Gastroesophageal sphincter (tissue), 4 donors: ENCODE measurements around the gene APP. TPM values are rescaled to one million over a fixed set of nuclear protein-coding genes. Genes with fewer than 3 reads are reported as not detected.

Experiments used
- ATAC-seq: fragments of 150-250 bp; one replicate; pipeline ENCODE4 v1.9.1; 2016; ENCODE audit warnings: mild to moderate bottlenecking, moderate library complexity
- H3K27ac ChIP-seq, 4 donors: fragments of 200-600 bp; sonication (generic) in 3 of 4; 1 replicate in 3 of 4; 2 replicates in 1 of 4; pipeline ENCODE4 v1.5.1; 2016 to 2019
- H3K27me3 ChIP-seq: fragments of 200-600 bp; sonication (generic); one replicate; pipeline ENCODE4 v1.5.1; 2019
- H3K36me3 ChIP-seq, 2 donors: fragments of 200-600 bp; sonication (generic); one replicate each; pipeline ENCODE4 v1.5.1; 2019; ENCODE audit warnings: control low read depth in 1 of 2
- H3K4me1 ChIP-seq, 3 donors: fragments of 200-600 bp; sonication (generic); 1 replicate in 2 of 3; 2 replicates in 1 of 3; pipeline ENCODE4 v1.5.1; 2016 to 2019; ENCODE audit warnings: control low read depth in 2 of 3
- H3K4me3 ChIP-seq, 2 donors: fragments of 200-600 bp; sonication (generic); one replicate each; pipeline ENCODE4 v1.5.1; 2019; ENCODE audit warnings: mild to moderate bottlenecking in 1 of 2, moderate library complexity in 1 of 2
- H3K9me3 ChIP-seq, 3 donors: fragments of 200-600 bp; sonication (generic); one replicate each; pipeline ENCODE4 v1.5.1; 2017 to 2019; ENCODE audit warnings: control low read depth in 2 of 3
- EP300 ChIP-seq: sonication (generic); formaldehyde crosslinking; IDR thresholded peaks from one replicate; pipeline ENCODE4 v1.6.1; 2017; ENCODE audit warnings: antibody characterized with exemption, mild to moderate bottlenecking
- POLR2A ChIP-seq, 2 donors: fragments of 450-650 bp; IDR thresholded peaks; one replicate each; pipeline ENCODE4 v1.6.1; 2017; ENCODE audit warnings: antibody characterized with exemption in 2 of 2, mild to moderate bottlenecking in 2 of 2, moderate library complexity in 1 of 2
- POLR2AphosphoS5 ChIP-seq: sonication (generic); formaldehyde crosslinking; IDR thresholded peaks from one replicate; pipeline ENCODE4 v1.6.1; 2017; ENCODE audit warnings: antibody characterized with exemption
- WGBS, 2 donors: methylation state at CpG; one replicate each; pipeline ENCODE4 v1.1.5; 2018; ENCODE audit warnings: low coverage in 1 of 2; 5-methylcytosine and 5-hydroxymethylcytosine counted together
- total RNA-seq, 4 donors: library from RNA; depleted of rRNA; stranded (reverse); fragments of >200 nt; gene quantifications; one replicate each; pipeline ENCODE4 v1.1.0, GENCODE V29; 2016
- TF ChIP-seq, protein P1 (sequence below), 4 experiments: fragments of 200-600 bp in 2 of 4; fragments of 450-650 bp in 2 of 4; sonication (generic) in 1 of 4; IDR thresholded peaks; one replicate each; pipeline ENCODE4 v1.5.1; 2017 to 2019; ENCODE audit warnings: antibody characterized with exemption in 4 of 4, mild to moderate bottlenecking in 2 of 4, moderate library complexity in 2 of 4

Gene APP
- total RNA-seq, 4 donors from 2014 or later, result 282 to 724 (median 545) TPM

DNA sequence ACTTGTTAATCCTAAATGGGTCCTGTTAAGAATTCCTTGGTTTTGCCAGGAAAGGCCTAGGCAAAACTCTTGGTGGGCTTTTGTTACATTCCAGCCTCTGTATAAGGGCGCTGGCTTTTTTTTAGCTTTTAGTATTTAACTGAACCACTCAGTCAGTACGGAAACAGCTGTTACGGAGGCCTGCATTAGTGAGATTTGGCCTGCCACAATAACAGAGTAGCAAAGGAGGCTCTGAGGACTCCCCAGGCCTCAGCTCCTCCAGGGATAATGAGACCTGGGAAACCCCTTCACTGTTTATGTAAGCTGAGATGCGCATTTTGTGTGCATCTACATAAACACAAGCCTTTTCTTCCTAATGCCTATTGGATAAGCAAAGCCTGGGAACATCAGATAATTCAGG lies 210.2 kb downstream of the APP start:
- 50 to 88% methylated on average over 1 to 4 of the region's 4 CpGs for WGBS, 2 donors
- TF ChIP-seq EP300 (no peak), POLR2AphosphoS5 (no peak), POLR2A (IDR thresholded peaks at IDR 0.05) (no peak)
- TF ChIP-seq, protein P1, sequence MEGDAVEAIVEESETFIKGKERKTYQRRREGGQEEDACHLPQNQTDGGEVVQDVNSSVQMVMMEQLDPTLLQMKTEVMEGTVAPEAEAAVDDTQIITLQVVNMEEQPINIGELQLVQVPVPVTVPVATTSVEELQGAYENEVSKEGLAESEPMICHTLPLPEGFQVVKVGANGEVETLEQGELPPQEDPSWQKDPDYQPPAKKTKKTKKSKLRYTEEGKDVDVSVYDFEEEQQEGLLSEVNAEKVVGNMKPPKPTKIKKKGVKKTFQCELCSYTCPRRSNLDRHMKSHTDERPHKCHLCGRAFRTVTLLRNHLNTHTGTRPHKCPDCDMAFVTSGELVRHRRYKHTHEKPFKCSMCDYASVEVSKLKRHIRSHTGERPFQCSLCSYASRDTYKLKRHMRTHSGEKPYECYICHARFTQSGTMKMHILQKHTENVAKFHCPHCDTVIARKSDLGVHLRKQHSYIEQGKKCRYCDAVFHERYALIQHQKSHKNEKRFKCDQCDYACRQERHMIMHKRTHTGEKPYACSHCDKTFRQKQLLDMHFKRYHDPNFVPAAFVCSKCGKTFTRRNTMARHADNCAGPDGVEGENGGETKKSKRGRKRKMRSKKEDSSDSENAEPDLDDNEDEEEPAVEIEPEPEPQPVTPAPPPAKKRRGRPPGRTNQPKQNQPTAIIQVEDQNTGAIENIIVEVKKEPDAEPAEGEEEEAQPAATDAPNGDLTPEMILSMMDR (IDR thresholded peaks at IDR 0.05), result no peak
- no peaks in the 10 kb centered on the region for H3K9me3 ChIP-seq
- peaks cover 0 to 12% (median 0%) of the 10 kb centered on the region in 3 donors for H3K4me1 ChIP-seq
- H3K4me3 ChIP-seq, result no peak overlapping the region
- no peaks in the 10 kb centered on the region for H3K27me3 ChIP-seq
- no peak for ATAC-seq
- H3K27ac ChIP-seq, result no peak overlapping the region
- peaks cover 0 to 29% of the 10 kb centered on the region in 2 donors for H3K36me3 ChIP-seq

DNA sequence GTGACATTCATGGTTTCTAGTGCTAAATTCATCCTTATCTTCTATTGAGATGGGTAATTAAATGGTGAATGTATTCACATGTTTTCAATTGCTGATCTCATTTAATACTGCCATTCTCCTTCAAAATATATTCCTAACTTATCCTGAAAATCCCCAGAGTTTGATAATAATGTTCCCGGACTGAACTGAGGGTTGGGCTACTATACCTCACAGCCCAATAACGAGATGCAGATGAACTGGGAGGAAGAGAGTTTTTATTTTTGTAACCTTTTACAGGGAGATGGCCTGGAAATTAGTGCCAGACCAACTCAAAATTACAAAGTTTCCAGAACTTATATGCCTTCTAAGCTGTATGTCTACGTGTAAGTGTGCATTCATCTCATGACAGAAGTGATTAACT lies 210.8 kb downstream of the APP start:
- Histone ChIP-seq H3K4me1 (peaks cover 0 to 12% (median 0%) of the 10 kb centered on the region in 3 donors), H3K9me3 (no peaks in the 10 kb centered on the region), H3K27ac (no peak overlapping the region), H3K27me3 (no peaks in the 10 kb centered on the region), H3K36me3 (peaks cover 0 to 28% of the 10 kb centered on the region in 2 donors), H3K4me3 (no peak overlapping the region)
- WGBS, 2 donors, result 80 to 91% methylated on average over 3 of the region's 3 CpGs
- no peak for ATAC-seq
- TF ChIP-seq, protein P1 (IDR thresholded peaks at IDR 0.05), result no peak
- TF ChIP-seq POLR2A (IDR thresholded peaks at IDR 0.05), result no peak
- TF ChIP-seq POLR2AphosphoS5, result no peak
- no peak for TF ChIP-seq EP300

DNA sequence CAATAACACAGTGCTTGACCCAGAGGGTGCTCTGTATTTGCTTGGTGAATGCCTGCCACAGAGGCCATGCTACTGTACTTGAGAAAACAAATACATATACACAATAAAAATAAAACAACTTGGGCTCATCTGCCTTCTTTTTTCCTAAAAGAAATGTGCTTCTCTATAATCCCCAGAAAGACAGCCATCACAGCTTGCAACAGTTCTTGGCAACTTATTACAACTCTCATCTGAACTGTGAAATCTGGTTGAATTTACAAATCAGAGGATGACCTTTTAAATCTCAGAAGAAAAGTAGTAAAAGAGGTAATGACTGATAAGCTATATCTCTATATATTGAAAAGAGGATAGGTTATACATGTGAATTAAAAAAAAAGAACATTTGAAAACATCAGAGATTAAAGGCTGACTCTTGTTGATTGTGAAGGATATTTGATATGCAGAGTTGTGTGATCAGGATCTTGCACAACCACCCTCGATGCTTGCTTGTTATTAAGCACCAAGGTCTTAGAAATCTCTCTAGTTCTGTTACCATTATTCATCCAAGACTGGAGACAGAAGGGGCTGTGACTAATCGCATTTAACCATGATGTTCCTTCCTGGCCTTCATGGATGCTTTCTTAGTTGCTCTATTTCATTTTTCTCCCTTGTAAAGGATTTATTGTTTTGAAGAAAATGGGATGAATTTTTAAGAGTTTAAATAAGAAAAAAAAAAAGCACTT lies 213.4 kb downstream of the APP start:
- H3K27me3 ChIP-seq, result no peaks in the 10 kb centered on the region
- no peaks in the 10 kb centered on the region for H3K9me3 ChIP-seq
- no peak overlapping the region for H3K27ac ChIP-seq
- H3K4me1 ChIP-seq, result no peaks in the 10 kb centered on the region
- peak; percentile 84 for ATAC-seq
- WGBS, 2 donors, result 36 to 44% methylated on average over 2 of the region's 2 CpGs
- peaks cover 0 to 42% of the 10 kb centered on the region in 2 donors for H3K36me3 ChIP-seq
- TF ChIP-seq POLR2AphosphoS5 (no peak), POLR2A (IDR thresholded peaks at IDR 0.05) (no peak), EP300 (no peak)
- TF ChIP-seq, protein P1 (IDR thresholded peaks at IDR 0.05), result no peak
- no peak overlapping the region for H3K4me3 ChIP-seq

DNA sequence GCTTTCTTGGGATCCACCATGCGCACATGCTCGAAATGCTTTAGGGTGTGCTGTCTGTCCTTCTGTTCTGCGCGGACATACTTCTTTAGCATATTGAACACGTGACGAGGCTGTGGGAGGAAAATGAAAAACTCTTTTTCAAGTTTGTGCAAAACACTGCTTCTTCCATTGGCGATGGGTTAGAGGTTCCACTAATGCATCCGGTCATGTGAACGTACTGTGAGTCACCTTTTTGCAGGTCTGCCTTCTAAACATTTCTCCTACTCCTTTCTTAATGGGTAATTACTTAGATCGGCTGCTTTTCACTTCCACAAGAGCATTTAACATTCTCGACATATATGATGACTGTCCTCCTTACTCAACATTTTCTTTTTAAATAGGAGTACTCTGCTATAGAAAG lies 214.9 kb downstream of the APP start:
- Histone ChIP-seq H3K4me1 (no peaks in the 10 kb centered on the region), H3K27me3 (no peaks in the 10 kb centered on the region), H3K4me3 (no peak overlapping the region), H3K27ac (no peak overlapping the region), H3K9me3 (no peaks in the 10 kb centered on the region), H3K36me3 (peaks cover 0 to 47% of the 10 kb centered on the region in 2 donors)
- WGBS, 2 donors, result 88 to 94% methylated on average over 8 to 11 of the region's 11 CpGs
- TF ChIP-seq POLR2A (IDR thresholded peaks at IDR 0.05), result no peak
- TF ChIP-seq, protein P1 (IDR thresholded peaks at IDR 0.05), result no peak
- no peak for TF ChIP-seq POLR2AphosphoS5
- TF ChIP-seq EP300, result no peak
- no peak for ATAC-seq

DNA sequence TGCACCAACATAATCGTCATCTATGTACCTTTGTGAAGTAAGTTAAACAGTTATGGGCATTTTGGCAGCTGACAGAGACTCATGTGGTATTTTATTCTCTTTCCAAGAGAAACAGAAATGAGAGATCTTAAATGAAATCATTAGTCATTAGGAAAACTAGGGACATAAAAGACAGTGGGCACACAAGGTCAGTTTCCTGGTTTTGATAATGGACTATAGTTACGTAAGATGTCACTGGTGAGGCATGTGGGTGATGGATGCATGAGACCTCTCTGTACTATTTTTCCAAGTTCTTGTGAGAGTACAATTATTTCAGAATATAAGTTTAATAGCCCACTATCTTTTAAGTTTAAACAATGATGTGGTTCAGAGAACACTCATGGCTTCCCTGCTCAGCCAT lies 216.9 kb downstream of the APP start:
- Histone ChIP-seq H3K27me3 (no peaks in the 10 kb centered on the region), H3K27ac (peak overlapping the region in 1 of 4 donors; percentile 25), H3K4me1 (no peaks in the 10 kb centered on the region), H3K36me3 (peaks cover 0 to 40% of the 10 kb centered on the region in 2 donors), H3K4me3 (no peak overlapping the region), H3K9me3 (no peaks in the 10 kb centered on the region)
- no peak for ATAC-seq
- no peak for TF ChIP-seq POLR2A (IDR thresholded peaks at IDR 0.05)
- no peak for TF ChIP-seq POLR2AphosphoS5
- no peak for TF ChIP-seq EP300
- TF ChIP-seq, protein P1 (IDR thresholded peaks at IDR 0.05), result no peak
- 67 to 74% methylated on average over 1 to 2 of the region's 2 CpGs for WGBS, 2 donors
